ENCODE results near the gene PPP2CA.

- TF ChIP-seq CTCF (IDR thresholded peaks at IDR 0.05 in 8 of 11, conservative IDR thresholded peaks at IDR 0.05 in 3 of 11) (no peak), POLR2A (IDR thresholded peaks at IDR 0.05) (no peak), POLR2AphosphoS5 (IDR thresholded peaks at IDR 0.05) (peak in 1 of 3 donors; percentile 48)
Observed at GRCh38 chr5:134151723-134152122, 74.2 kb downstream of the PPP2CA start.

Data from spleen (tissue), 7 donors.